Upper lobe of left lung (tissue), 4 donors: ENCODE results near the gene PCOLCE2.

Experiments
- EP300 ChIP-seq, 4 donors: sonication (generic); formaldehyde crosslinking; IDR thresholded peaks; one replicate each; pipeline ENCODE4 v1.5.1; 2017; ENCODE audit warnings: antibody characterized with exemption in 4 of 4, control low read depth in 2 of 4
- POLR2A ChIP-seq, 4 donors: fragments of 450-650 bp; IDR thresholded peaks; one replicate each; pipeline ENCODE4 v1.5.1; 2016 to 2017; ENCODE audit warnings: antibody characterized with exemption in 4 of 4, mild to moderate bottlenecking in 2 of 4
- POLR2AphosphoS5 ChIP-seq, 2 donors: sonication (generic); formaldehyde crosslinking; IDR thresholded peaks; one replicate each; pipeline ENCODE4 v1.5.1; 2017; ENCODE audit warnings: antibody characterized with exemption in 2 of 2
- TF ChIP-seq, protein P1 (sequence below), 6 experiments: fragments of 450-650 bp in 4 of 6; fragments of 200-600 bp in 2 of 6; sonication (generic) in 2 of 6; IDR thresholded peaks; one replicate each; pipeline ENCODE4 v1.5.1; 2016 to 2019; ENCODE audit warnings: antibody characterized with exemption in 6 of 6

DNA sequence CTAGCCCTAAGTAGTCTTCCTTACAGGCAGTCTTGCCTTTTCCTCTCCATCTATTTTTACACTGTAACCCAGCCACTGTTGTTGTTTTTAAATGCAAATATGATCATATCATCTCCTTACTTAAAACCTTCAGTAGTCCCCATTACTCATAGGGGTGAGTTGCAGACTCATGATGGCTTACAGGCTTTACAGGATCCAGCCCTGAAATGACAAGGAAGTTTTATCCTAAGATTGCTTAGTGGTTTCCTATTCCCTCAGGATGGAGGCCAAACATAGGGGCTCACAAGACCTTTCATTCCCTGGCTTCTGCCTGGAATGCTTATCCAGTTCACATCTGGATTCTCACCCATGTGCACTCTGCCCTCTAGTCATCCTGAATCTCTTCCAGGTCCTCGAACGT lies 27.7 kb upstream of the PCOLCE2 start:
- TF ChIP-seq, protein P1, sequence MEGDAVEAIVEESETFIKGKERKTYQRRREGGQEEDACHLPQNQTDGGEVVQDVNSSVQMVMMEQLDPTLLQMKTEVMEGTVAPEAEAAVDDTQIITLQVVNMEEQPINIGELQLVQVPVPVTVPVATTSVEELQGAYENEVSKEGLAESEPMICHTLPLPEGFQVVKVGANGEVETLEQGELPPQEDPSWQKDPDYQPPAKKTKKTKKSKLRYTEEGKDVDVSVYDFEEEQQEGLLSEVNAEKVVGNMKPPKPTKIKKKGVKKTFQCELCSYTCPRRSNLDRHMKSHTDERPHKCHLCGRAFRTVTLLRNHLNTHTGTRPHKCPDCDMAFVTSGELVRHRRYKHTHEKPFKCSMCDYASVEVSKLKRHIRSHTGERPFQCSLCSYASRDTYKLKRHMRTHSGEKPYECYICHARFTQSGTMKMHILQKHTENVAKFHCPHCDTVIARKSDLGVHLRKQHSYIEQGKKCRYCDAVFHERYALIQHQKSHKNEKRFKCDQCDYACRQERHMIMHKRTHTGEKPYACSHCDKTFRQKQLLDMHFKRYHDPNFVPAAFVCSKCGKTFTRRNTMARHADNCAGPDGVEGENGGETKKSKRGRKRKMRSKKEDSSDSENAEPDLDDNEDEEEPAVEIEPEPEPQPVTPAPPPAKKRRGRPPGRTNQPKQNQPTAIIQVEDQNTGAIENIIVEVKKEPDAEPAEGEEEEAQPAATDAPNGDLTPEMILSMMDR (IDR thresholded peaks at IDR 0.05): no peak
- TF ChIP-seq POLR2AphosphoS5 (IDR thresholded peaks at IDR 0.05) (no peak), POLR2A (IDR thresholded peaks at IDR 0.05) (no peak), EP300 (IDR thresholded peaks at IDR 0.05) (no peak)
